SK-N-SH (cell line): ENCODE results near the gene NTMT1. TPM values are rescaled to one million over a fixed set of nuclear protein-coding genes. Genes with fewer than 3 reads are reported as not detected.

Experiments used
- CTCF ChIA-PET: fragments of 300-600, 350-600 bp; formaldehyde crosslinking; extraction: SDS; loops from one replicate; lab custom pipeline; 2021; lab: Yijun Ruan, JAX
- POLR2A ChIA-PET: fragments of 350-600 bp; sonication (Branson Sonifier 250); formaldehyde crosslinking; extraction: SDS; loops from one replicate; lab custom pipeline; 2020; ENCODE audit warnings: antibody characterized with exemption, inconsistent platforms; lab: Yijun Ruan, JAX
- DNase-seq: peaks from one replicate; pipeline ENCODE4 v3.0.0; 2012
- H2AFZ ChIP-seq: fragments of 200-600 bp; sonication (generic); 2 replicates; pipeline ENCODE4 v1.8.1; 2016; ENCODE audit warnings: antibody characterized with exemption, mild to moderate bottlenecking, low read depth
- H3F3A ChIP-seq: fragments of 200-600 bp; sonication (generic); replicated peaks from 2 replicates; pipeline ENCODE3; 2016; ENCODE audit warnings: antibody characterized with exemption, mild to moderate bottlenecking; ENCODE audit not compliant: insufficient read depth
- H3K27ac ChIP-seq, 2 experiments: fragments of 200-500 bp in 1 of 2; fragments of 200-600 bp in 1 of 2; sonication (Bioruptor generic) in 1 of 2; sonication (generic), shearing (Covaris generic) in 1 of 2; 2 replicates each; pipeline versions ENCODE4 v1.5.1 to v1.6.1; 2014 to 2016; ENCODE audit warnings: low read depth in 2 of 2, inconsistent platforms in 1 of 2, low read length in 1 of 2, mild to moderate bottlenecking in 1 of 2, mixed read lengths in 1 of 2
- H3K27me3 ChIP-seq: fragments of 200-600 bp; sonication (generic), shearing (Covaris generic); 2 replicates; pipeline ENCODE4 v1.6.1; 2016; ENCODE audit warnings: mixed run types; ENCODE audit not compliant: insufficient read depth
- H3K36me3 ChIP-seq, 2 experiments: fragments of 200-500 bp in 1 of 2; fragments of 200-600 bp in 1 of 2; sonication (Bioruptor generic) in 1 of 2; sonication (generic) in 1 of 2; replicated peaks in 1 of 2; 2 replicates each; pipeline versions ENCODE3 to v1.5.1; 2014 to 2016; ENCODE audit warnings: low read length in 1 of 2, mild to moderate bottlenecking in 1 of 2; ENCODE audit not compliant: insufficient read depth in 2 of 2, control insufficient read depth in 1 of 2
- H3K4me1 ChIP-seq, 2 experiments: fragments of 200-500 bp in 1 of 2; fragments of 200-600 bp in 1 of 2; sonication (Bioruptor generic) in 1 of 2; sonication (generic), shearing (Covaris generic) in 1 of 2; 2 replicates each; pipeline versions ENCODE4 v1.5.1 to v1.6.1; 2014 to 2016; ENCODE audit warnings: low read depth in 1 of 2, low read length in 1 of 2, mixed run types in 1 of 2; ENCODE audit not compliant: insufficient read depth in 2 of 2, control insufficient read depth in 1 of 2
- H3K4me2 ChIP-seq: fragments of 200-600 bp; sonication (generic), shearing (Covaris generic); 2 replicates; pipeline ENCODE4 v1.6.1; 2017; ENCODE audit warnings: mixed run types
- H3K4me3 ChIP-seq, 2 experiments: fragments of 200-500 bp in 1 of 2; fragments of 200-600 bp in 1 of 2; sonication (Bioruptor generic) in 1 of 2; sonication (generic), shearing (Covaris generic) in 1 of 2; 2 replicates each; pipeline versions ENCODE4 v1.5.1 to v1.8.1; 2014 to 2016; ENCODE audit warnings: low read depth in 2 of 2, inconsistent platforms in 1 of 2, low read length in 1 of 2, mild to moderate bottlenecking in 1 of 2, mixed read lengths in 1 of 2, moderate library complexity in 1 of 2
- H3K79me2 ChIP-seq: fragments of 200-600 bp; sonication (generic); 2 replicates; pipeline ENCODE4 v1.8.1; 2017; ENCODE audit warnings: mild to moderate bottlenecking; ENCODE audit not compliant: insufficient read depth
- H3K9ac ChIP-seq: fragments of 200-600 bp; sonication (generic); 2 replicates; pipeline ENCODE4 v1.6.1; 2017; ENCODE audit warnings: mixed run types
- H3K9me2 ChIP-seq: fragments of 200-600 bp; sonication (generic); 2 replicates; pipeline ENCODE4 v1.6.1; 2017; ENCODE audit warnings: mixed run types
- H3K9me3 ChIP-seq: fragments of 200-600 bp; sonication (generic); 2 replicates; pipeline ENCODE4 v1.6.1; 2017; ENCODE audit warnings: mixed run types, mild to moderate bottlenecking, moderate library complexity
- H4K20me1 ChIP-seq: fragments of 200-600 bp; sonication (generic); 2 replicates; pipeline ENCODE4 v1.6.1; 2017; ENCODE audit warnings: mild to moderate bottlenecking, mixed run types; ENCODE audit not compliant: insufficient read depth
- CHD2 ChIP-seq: fragments of 150-350 bp; IDR thresholded peaks from 2 replicates; pipeline ENCODE4 v1.6.1; 2018; ENCODE audit warnings: low read length; ENCODE audit not compliant: partially characterized antibody
- ELF1 ChIP-seq: IDR thresholded peaks from 2 replicates; pipeline ENCODE4 v1.4.0; 2012
- EP300 ChIP-seq, 2 experiments: IDR thresholded peaks; 2 replicates each; pipeline versions ENCODE4 v1.4.0 to v1.6.1; 2012; ENCODE audit warnings: borderline replicate concordance in 1 of 2, low read depth in 1 of 2, low read length in 1 of 2
- EZH2phosphoT487 ChIP-seq: fragments of 200-600 bp; sonication (generic); IDR thresholded peaks from 2 replicates; pipeline ENCODE4 v1.6.1; 2017; ENCODE audit warnings: low read depth, mixed run types, mild to moderate bottlenecking, antibody characterized with exemption, moderate library complexity, borderline replicate concordance
- FOXJ3 ChIP-seq: sonication (generic); formaldehyde crosslinking; IDR thresholded peaks from 2 replicates; pipeline ENCODE4 v1.5.1; 2020; ENCODE audit warnings: mild to moderate bottlenecking, missing genetic modification reagents
- FOXM1 ChIP-seq: IDR thresholded peaks from 2 replicates; pipeline ENCODE4 v1.4.0; 2012; ENCODE audit warnings: low read depth, mild to moderate bottlenecking
- GATA2 ChIP-seq: sonication (generic); formaldehyde crosslinking; IDR thresholded peaks from 2 replicates; pipeline ENCODE4 v1.5.0; 2020; ENCODE audit warnings: mild to moderate bottlenecking, missing genetic modification reagents
- MEF2A ChIP-seq: IDR thresholded peaks from 2 replicates; pipeline ENCODE4 v1.4.0; 2012; ENCODE audit warnings: low read depth, borderline replicate concordance
- NFIC ChIP-seq: IDR thresholded peaks from 2 replicates; pipeline ENCODE4 v1.4.0; 2012; ENCODE audit warnings: borderline replicate concordance
- RAD21 ChIP-seq: IDR thresholded peaks from 2 replicates; pipeline ENCODE4 v1.6.1; 2012; ENCODE audit warnings: mild to moderate bottlenecking, low read length
- RCOR1 ChIP-seq: fragments of 150-350 bp; IDR thresholded peaks from 2 replicates; pipeline ENCODE4 v1.6.1; 2017; ENCODE audit warnings: antibody characterized with exemption, low read length
- RXRA ChIP-seq: IDR thresholded peaks from 2 replicates; pipeline ENCODE4 v1.4.0; 2012; ENCODE audit warnings: low read depth, mild to moderate bottlenecking, borderline replicate concordance
- SIN3A ChIP-seq: IDR thresholded peaks from 2 replicates; pipeline ENCODE4 v1.6.1; 2012; ENCODE audit warnings: low read depth, mild to moderate bottlenecking, low read length, moderate library complexity, borderline replicate concordance
- TAF1 ChIP-seq: IDR thresholded peaks from 2 replicates; pipeline ENCODE4 v1.6.1; 2012; ENCODE audit warnings: low read depth, mild to moderate bottlenecking, low read length, moderate library complexity, borderline replicate concordance
- YY1 ChIP-seq: IDR thresholded peaks from 2 replicates; pipeline ENCODE4 v1.4.0; 2012; ENCODE audit warnings: low read depth, mild to moderate bottlenecking
- WGBS: methylation state at CpG from one replicate; pipeline ENCODE4 v1.1.6; 2017; ENCODE audit warnings: low lambda C conversion rate; 5-methylcytosine and 5-hydroxymethylcytosine counted together
- polyA plus RNA-seq, 3 experiments: library from polyadenylated mRNA; depleted of rRNA; stranded (reverse); fragments of >200 nt; gene quantifications; 2 replicates each; pipeline ENCODE4 v1.2.3, GENCODE V29; 2012
- TF ChIP-seq, protein P1 (sequence below): IDR thresholded peaks from 2 replicates; pipeline ENCODE4; 2012
- TF ChIP-seq, protein P2 (sequence below): IDR thresholded peaks from 2 replicates; pipeline ENCODE4 v1.6.1; 2012; ENCODE audit warnings: mild to moderate bottlenecking, low read depth, low read length, moderate library complexity
- TF ChIP-seq, protein P3 (sequence below): fragments of 150-350 bp; IDR thresholded peaks from 2 replicates; pipeline ENCODE4 v1.6.1; 2016; ENCODE audit warnings: mild to moderate bottlenecking, low read depth, low read length
- TF ChIP-seq, protein P4 (sequence below): IDR thresholded peaks from 2 replicates; pipeline ENCODE4 v1.4.0; 2012; ENCODE audit warnings: low read depth
- TF ChIP-seq, protein P5 (sequence below): fragments of 200-600 bp; sonication (generic); IDR thresholded peaks from 2 replicates; pipeline ENCODE4 v1.6.1; 2017; ENCODE audit warnings: antibody characterized with exemption, mild to moderate bottlenecking, moderate library complexity

The NTMT1 gene
- polyA plus RNA-seq, 1 of the 3 experiments (the other 2 are of a cell fraction) = 78.3 TPM

DNA sequence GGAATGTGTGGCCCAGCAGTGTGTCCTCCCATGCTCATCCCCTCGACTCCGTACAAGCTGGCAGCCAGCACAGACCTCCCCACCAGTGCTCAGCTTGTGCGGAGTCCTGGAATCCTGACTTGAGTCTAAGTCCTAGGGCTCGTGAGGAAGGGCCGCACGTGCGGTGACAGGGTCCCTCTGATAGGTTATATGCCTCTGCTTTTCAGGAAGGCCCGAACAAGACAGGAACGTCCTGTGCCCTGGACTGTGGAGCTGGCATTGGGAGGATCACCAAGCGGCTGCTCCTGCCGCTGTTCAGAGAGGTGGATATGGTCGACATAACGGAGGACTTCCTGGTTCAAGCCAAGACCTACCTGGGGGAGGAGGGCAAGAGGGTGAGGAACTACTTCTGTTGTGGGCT is 7.9 kb downstream of the NTMT1 start:
- Histone ChIP-seq H3K9me3 (no peaks in the 10 kb centered on the region), H3K4me2 (no peak overlapping the region), H3K4me3 (no peak overlapping the region), H3F3A (peaks cover 3% of the 10 kb centered on the region), H3K4me1 (peaks cover 5 to 22% of the 10 kb centered on the region in 2 experiments; a peak in 3 of 4 replicates), H3K79me2 (peaks cover 77% of the 10 kb centered on the region), H2AFZ (no peak overlapping the region), H4K20me1 (peaks cover 63% of the 10 kb centered on the region), H3K9ac (no peak overlapping the region), H3K36me3 (peaks cover 21 to 52% of the 10 kb centered on the region in 2 experiments), H3K9me2 (no peaks in the 10 kb centered on the region), H3K27ac (no peak overlapping the region), H3K27me3 (no peaks in the 10 kb centered on the region)
- CTCF ChIA-PET = interaction anchor here (0.8 to 3.0 kb wide), 5 partner anchors 9 to 502 kb away, joined by 3 to 11 read pairs (median 5); no protein-coding TSS in a partner anchor
- 96% methylated on average over 4 of the region's 13 CpGs for WGBS
- TF ChIP-seq, protein P1, sequence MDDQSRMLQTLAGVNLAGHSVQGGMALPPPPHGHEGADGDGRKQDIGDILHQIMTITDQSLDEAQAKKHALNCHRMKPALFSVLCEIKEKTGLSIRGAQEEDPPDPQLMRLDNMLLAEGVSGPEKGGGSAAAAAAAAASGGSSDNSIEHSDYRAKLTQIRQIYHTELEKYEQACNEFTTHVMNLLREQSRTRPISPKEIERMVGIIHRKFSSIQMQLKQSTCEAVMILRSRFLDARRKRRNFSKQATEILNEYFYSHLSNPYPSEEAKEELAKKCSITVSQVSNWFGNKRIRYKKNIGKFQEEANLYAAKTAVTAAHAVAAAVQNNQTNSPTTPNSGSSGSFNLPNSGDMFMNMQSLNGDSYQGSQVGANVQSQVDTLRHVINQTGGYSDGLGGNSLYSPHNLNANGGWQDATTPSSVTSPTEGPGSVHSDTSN = no peak
- TF ChIP-seq SIN3A (no peak), EZH2phosphoT487 (no peak), ELF1 (no peak), YY1 (no peak), GATA2 (CRISPR knock-in tag) (no peak), MEF2A (no peak), FOXJ3 (CRISPR knock-in tag) (no peak), RCOR1 (no peak), FOXM1 (no peak), RAD21 (no peak), TAF1 (no peak), EP300 (IDR thresholded peaks at IDR 0.05; ENCODE audit: borderline replicate concordance in 1 of 2, low read depth in 1 of 2, low read length in 1 of 2) (no peak), CHD2 (no peak), NFIC (no peak), RXRA (no peak)
- TF ChIP-seq, protein P2, sequence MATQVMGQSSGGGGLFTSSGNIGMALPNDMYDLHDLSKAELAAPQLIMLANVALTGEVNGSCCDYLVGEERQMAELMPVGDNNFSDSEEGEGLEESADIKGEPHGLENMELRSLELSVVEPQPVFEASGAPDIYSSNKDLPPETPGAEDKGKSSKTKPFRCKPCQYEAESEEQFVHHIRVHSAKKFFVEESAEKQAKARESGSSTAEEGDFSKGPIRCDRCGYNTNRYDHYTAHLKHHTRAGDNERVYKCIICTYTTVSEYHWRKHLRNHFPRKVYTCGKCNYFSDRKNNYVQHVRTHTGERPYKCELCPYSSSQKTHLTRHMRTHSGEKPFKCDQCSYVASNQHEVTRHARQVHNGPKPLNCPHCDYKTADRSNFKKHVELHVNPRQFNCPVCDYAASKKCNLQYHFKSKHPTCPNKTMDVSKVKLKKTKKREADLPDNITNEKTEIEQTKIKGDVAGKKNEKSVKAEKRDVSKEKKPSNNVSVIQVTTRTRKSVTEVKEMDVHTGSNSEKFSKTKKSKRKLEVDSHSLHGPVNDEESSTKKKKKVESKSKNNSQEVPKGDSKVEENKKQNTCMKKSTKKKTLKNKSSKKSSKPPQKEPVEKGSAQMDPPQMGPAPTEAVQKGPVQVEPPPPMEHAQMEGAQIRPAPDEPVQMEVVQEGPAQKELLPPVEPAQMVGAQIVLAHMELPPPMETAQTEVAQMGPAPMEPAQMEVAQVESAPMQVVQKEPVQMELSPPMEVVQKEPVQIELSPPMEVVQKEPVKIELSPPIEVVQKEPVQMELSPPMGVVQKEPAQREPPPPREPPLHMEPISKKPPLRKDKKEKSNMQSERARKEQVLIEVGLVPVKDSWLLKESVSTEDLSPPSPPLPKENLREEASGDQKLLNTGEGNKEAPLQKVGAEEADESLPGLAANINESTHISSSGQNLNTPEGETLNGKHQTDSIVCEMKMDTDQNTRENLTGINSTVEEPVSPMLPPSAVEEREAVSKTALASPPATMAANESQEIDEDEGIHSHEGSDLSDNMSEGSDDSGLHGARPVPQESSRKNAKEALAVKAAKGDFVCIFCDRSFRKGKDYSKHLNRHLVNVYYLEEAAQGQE = no peak
- TF ChIP-seq, protein P3, sequence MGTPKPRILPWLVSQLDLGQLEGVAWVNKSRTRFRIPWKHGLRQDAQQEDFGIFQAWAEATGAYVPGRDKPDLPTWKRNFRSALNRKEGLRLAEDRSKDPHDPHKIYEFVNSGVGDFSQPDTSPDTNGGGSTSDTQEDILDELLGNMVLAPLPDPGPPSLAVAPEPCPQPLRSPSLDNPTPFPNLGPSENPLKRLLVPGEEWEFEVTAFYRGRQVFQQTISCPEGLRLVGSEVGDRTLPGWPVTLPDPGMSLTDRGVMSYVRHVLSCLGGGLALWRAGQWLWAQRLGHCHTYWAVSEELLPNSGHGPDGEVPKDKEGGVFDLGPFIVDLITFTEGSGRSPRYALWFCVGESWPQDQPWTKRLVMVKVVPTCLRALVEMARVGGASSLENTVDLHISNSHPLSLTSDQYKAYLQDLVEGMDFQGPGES = no peak
- TF ChIP-seq, protein P4, sequence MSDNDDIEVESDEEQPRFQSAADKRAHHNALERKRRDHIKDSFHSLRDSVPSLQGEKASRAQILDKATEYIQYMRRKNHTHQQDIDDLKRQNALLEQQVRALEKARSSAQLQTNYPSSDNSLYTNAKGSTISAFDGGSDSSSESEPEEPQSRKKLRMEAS = no peak
- TF ChIP-seq, protein P5, sequence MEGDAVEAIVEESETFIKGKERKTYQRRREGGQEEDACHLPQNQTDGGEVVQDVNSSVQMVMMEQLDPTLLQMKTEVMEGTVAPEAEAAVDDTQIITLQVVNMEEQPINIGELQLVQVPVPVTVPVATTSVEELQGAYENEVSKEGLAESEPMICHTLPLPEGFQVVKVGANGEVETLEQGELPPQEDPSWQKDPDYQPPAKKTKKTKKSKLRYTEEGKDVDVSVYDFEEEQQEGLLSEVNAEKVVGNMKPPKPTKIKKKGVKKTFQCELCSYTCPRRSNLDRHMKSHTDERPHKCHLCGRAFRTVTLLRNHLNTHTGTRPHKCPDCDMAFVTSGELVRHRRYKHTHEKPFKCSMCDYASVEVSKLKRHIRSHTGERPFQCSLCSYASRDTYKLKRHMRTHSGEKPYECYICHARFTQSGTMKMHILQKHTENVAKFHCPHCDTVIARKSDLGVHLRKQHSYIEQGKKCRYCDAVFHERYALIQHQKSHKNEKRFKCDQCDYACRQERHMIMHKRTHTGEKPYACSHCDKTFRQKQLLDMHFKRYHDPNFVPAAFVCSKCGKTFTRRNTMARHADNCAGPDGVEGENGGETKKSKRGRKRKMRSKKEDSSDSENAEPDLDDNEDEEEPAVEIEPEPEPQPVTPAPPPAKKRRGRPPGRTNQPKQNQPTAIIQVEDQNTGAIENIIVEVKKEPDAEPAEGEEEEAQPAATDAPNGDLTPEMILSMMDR = no peak
- POLR2A ChIA-PET = no interaction called here
- no peak for DNase-seq
